GM18907 (cell line): Measurements from ENCODE around the gene SRF.

ENCODE experiments used
- ATAC-seq: cut with Tn5 transposase; IDR thresholded peaks from one replicate; pipeline ENCODE4 v1.9.1; 2021; ENCODE audit warnings: mild to moderate bottlenecking, moderate library complexity; ENCODE audit not compliant: unreplicated experiment

SRF gene

DNA sequence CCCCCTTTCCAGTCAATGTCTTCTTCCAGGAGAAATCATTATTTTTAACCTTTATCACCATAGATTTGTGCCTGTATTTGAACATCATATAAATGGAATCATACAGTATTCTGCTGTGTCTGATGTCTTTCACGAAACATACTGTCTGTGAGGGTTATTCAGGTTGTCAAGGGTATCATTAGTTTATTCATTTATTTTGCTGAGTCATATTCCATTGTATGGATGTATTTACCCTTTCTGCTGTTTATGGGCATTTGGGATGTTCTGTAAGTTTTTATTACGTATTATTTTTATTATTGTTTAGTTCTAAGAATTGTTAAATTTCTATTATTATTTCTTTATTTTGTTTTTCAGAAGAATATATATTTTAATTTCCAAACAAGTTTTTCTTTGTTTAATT, 36.2 kb downstream of the SRF start:
- ATAC-seq, result no peak

DNA sequence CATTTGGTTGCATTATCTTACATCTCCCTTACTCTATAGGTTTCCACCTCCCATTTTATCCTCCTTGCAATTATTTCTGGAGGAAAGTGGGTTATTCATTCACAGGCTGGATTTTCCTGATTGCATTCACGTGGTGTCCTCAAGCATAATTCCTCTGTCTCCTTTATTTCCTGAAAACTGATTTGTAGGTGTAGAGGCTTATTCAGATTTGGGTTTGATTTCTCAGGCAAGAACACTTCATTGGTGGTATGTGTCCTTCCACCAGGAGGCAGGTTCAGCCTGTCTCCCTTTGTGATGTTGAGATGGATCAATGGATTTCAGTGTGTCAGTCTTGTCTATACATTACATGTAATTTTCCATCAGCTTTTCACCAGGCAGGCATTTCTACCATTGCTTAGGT, 40.9 kb downstream of the SRF start:
- no peak for ATAC-seq

DNA sequence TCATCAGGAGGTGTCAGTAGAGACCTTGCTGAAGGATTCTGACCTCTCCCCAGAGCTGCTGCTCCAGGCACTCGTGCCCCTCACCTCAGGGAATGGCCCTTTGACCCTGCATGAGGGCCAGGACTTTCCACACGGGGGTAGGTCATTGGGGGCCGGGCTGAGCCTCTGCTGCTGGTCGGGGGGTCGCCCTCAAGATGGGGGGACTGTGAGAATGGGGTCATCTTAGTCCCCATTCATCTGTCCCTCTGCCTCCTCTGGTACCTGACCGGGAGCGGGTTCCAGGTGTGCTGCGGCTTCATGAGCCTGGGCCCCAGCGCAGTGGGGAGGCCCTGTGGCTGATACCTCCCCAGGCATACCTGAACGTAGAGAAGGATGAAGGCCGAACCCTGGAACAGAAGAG, 42.4 kb downstream of the SRF start:
- no peak for ATAC-seq

DNA sequence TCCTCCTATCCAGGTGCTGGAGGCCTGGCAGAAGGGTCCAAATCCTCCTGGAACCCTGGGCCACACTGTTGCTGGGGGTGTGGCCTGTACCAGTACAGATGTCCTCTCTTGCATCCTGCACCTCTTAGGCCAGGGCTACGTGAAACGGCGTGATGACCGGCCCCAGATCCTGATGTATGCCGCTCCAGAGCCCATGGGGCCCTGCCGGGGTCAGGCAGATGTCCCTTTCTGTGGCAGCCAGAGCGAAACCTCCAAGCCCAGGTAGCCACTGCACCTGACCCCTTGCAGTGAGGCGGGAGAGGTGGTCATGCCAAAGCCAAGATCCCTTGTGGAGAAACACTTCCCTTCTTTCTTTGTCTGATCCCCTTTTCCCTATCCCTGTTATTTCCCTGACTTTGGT, 44.0 kb downstream of the SRF start:
- no peak for ATAC-seq

DNA sequence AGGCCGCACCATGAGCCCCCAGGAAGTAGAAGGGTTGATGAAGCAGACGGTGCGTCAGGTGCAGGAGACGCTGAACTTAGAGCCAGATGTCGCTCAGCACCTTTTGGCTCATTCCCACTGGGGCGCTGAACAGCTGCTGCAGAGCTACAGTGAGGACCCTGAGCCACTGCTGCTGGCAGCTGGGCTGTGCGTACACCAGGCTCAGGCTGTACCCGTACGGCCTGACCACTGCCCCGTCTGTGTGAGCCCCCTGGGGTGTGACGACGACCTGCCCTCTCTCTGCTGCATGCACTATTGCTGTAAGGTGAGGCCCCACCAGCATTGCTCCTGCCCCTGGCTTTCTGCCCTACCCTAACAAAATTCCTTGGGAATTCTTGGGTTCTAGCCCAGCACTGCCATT, 45.1 kb downstream of the SRF start:
- ATAC-seq, result no peak

DNA sequence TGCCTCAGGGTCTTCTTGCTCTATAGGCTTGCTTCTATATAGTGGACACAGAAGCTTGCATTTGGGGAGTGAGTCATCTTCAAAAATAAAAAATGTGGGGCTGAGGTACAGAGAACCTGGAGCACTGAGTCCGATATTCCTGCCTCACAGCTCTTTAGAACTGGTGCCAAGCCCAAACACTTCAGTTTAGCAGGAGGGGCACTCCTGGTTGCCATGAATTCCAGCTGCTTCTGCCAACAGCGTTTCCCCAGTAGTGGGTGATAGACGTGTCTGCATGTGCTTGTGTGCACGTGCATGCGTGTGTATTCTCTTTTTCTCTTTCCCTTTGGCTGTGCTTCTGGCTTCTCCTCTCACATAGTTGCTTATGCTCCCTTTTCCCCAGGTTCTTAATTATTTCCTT, 46.3 kb downstream of the SRF start:
- ATAC-seq, result no peak

DNA sequence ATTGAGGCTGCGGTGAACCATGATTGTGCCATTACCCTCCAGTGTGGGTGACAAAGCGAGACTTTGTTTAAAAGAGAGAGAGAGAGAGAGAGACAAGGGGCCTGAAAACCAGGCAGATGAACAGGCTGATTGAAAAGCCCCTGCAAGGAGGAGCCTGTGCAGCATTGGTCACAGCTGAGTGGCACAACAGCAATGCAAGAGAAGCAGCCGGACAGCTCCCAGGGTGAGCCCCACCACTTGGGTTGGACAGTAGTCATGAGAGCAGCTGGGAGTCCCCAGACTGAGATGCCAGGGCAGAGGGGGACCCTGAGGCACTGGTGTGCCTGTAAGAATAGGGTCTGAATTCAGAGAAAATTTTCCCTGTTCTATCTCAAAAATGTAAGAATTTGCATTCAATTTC, 48.0 kb downstream of the SRF start:
- ATAC-seq, result no peak

DNA sequence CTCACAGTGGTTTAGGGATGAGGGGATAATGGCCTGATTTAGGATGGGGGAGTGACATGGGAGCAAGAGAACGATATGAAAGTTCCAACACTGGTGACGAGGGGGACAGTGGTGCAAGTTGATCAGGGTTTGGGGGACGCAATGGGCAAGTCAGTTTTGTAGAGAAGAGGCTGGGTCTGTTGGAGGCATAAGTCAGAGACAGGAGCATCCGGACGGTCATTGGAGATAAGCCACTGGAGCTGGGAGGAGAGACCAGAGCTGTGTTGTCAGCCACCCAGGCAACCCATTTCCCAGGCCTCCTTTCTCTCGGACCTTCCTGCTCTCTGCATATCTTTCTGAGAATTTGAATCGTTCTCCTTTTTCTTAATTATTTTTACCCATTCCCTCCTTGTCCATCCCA, 48.7 kb downstream of the SRF start:
- no peak for ATAC-seq

DNA sequence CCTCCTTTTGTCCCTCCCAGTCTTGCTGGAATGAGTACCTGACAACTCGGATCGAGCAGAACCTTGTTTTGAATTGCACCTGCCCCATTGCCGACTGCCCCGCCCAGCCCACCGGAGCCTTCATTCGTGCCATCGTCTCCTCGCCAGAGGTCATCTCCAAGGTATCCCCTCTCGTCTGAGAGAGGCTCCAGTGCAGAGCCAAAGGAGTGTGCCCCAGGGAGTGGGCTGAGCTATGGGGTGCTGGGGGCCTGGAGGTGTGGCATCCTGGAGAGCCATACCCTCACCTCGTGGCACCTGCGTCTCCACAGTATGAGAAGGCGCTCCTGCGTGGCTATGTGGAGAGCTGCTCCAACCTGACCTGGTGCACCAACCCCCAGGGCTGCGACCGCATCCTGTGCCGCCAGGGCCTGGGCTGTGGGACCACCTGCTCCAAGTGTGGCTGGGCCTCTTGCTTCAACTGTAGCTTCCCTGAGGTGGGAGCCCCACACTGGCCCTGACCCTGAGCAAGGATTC, 49.4 kb downstream of the SRF start:
- no peak for ATAC-seq

DNA sequence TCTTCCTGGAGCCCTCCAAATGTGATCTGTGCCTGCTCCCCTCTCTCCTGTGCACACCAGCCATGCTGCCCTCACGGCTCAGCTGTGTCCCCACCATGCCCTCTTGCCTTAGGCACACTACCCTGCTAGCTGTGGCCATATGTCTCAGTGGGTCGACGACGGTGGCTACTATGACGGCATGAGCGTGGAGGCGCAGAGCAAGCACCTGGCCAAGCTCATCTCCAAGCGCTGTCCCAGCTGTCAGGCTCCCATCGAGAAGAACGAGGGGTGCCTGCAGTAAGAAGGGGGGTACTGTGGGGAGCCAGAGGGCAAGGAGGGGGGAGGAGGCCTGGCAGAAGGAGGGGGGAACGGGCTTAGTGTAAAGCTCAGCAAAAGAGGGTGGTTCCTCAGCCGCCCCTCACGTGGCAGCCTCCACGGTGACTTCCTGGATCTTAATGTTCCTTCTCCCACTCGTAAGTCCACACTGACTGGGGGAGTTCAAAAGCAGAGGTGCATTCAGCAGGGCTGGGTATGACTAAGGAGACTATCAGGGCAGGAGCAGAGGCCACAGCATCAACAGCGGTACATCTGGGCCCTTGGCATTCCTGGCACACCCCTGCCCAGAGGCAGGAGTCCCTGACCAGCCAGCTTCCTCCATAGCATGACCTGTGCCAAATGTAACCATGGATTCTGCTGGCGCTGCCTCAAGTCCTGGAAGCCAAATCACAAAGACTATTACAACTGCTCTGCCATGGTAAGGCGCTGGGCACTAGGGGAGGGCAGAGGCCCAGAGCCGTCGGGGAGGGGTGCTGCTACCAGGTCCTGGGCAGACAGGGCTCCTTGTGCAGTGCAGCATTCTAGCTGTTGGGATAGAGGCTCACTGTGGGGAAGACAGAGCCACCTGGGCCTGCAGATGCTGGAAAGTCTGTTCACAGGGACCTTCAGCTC, 50.2 kb downstream of the SRF start:
- ATAC-seq, result no peak

DNA sequence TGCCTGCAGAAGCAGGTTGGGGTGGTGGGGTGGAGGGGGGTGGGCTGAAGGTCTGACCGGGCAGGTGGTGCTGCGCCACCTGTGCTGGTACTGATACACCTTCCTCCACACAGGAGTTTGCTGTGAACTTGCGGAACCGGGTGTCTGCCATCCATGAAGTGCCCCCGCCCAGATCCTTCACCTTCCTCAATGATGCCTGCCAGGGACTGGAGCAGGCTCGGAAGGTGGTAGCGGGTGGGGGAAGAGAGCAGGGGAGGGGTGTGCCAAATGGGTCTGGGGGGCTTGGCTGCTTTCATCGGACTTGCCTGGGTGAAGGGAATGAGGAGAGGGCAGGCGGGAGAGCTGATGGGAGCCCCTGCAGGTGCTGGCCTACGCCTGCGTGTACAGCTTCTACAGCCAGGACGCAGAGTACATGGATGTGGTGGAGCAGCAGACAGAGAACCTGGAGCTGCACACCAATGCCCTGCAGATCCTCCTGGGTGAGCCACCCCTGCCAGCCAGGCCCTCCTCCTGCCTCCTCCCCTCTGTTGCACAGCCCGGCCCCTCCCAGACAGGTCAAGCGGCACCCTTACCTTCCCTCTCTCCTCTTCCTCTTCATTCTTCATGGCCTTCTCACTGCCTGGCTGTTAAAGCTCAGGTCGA, 51.5 kb downstream of the SRF start:
- no peak for ATAC-seq

DNA sequence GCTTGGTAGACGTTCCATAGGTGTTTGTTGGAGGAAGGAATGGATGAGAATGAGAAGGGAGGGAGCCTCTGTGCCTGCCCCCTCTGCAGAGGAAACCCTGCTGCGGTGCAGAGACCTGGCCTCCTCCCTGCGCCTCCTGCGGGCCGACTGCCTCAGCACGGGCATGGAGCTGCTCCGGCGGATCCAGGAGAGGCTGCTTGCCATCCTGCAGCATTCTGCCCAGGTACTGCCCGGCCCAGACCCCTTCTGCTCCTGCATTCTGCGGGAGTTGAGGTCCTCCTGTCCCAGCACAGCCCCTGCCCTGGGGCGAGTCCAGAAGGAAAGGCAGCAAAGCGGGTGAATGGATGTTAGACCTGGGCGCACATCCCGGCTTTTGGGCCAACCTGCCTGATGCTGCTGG, 52.1 kb downstream of the SRF start:
- ATAC-seq, result no peak

DNA sequence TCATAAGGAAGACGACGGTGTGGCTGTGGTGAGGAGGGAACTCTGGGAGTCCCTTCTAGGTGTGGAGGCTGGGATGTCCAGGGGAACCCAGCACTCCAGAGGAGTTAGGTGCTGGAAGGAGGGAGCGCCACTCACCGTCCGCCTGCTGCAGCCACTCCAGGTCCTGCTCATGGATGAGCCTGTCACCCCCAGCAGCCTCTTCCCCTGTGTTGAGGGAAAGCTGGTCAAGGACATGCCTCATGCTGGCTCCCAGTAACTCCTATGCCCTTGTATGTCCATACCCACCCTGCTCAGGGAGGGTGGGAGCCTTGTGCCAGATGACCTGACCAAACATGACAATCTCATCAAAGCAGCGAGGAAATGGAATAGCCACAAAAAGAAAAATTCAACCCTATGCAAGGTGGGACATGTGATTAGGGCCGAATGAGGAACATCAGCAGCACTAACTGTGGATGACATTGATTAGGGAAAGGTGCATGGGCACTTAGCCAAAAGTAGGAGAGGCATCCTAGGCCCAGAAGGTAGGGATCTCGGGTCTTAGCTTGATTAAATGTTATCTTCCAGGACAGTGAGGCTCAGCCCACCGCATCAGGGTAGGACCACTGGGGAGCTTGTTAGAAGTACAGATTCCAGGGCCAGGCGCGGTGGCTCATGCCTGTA, 55.3 kb downstream of the SRF start:
- ATAC-seq, result no peak

DNA sequence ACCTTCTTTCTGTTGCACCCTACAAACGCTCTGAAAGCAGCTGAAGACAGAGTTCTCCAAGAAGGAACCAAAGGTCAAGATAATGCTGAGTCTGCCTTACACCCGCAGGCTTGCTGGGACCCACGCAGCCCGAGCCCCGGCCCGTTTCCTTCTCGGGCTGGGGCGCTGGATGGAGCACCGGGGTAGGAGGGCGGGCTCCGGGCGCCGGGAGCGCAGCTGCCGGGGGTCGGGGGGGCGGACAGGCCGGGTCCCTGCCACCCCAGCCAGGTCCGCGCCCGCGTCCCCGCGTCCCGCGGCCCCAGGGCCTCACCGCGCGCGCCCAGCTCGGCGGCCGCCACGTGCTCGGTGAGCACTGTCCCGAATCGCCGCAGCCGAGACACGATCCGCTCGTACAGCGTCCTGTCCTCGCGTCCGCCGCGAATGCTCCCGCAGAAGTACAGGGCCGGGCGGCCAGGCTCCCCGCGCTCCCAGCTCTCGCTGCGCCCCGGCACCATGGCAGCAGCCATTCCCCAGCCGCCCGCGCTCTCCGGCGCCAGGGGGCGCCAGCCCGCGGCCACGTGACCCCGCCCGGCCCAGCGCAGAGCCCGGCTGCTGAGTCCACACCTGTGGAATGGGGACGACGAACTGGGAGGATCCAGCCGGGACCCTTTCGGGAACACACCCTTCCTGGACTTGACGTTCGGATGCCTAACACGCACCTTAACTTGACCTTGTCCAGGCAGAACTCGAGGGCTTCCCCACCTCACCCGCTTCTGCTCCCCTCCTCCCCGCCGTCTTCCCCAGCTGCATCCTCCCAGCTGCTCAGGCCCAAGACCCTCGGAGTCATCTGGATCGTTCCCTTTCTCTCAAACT, 58.1 kb downstream of the SRF start, which contains the start of gene DNPH1:
Gene DNPH1, minus strand, starts transcription at position 531 of the 852 bp plus-strand sequence. Its CDS starts 25 bp downstream, at position 506.
- ATAC-seq, result peak; percentile 74

DNA sequence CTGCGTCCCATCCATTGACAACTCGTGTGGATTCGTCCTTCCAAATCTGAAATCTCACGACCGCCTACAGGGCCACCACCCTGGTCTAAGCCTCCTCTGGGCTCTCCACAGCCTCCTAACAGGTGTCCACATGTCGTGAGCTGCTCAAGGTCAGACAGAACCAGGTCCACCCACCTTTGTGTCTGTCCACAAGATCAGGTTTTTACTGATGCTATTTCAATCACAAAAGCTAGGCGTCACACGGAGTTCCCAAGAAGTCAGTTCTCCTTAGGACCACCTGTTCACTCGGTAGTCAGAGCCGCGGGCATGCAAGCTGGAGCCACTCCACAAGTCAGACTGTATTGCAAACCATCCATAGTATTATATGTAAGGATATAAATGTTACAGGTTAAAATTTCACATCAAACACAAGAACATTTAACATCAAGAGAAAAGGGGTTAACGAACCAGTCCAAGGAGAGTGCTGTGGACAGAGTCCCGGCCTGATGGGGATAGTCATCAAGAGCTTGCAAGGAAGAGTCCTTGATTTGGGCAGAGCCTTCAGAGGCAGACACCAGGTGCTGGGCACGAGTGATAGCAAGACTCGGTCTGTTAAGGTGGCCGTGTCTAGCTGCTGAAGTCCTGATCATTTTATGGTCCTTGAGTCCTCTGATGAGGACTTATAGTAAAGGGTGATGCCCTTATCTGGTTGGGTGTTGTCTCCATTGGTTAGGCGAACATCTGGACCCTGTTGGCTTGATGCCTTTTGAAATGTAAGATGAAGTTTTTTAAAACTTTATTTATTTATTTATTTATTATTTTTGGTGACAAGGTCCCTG, 58.9 kb downstream of the SRF start:
- ATAC-seq, result no peak

DNA sequence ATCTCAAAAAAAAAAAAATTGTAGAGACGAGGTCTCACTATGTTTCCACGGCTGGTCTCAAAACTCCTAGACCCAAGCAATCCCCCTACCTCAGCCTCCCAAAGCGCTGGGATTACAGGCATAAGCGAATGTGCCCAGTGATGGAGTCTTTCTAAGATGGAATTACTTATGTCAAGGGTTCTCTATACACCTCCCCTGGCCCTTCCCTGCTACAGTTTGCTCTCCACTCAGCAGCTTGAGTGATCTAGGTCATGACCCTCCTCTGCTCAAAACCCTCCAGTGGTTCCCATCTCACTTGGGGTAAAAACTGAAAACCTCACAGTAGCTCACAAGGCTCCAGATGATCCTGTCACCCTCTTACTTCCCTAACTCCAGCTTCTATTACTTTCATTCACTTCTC, 60.0 kb downstream of the SRF start:
- no peak for ATAC-seq
